GM08714 (cell line): ENCODE data around the gene EPPIN.

Experiments
- H3K4me3 ChIP-seq: fragments of 200-500 bp; sonication (Bioruptor generic); 2 replicates; pipeline ENCODE4 v1.5.1; 2014; ENCODE audit warnings: mild to moderate bottlenecking, low read length, inconsistent platforms
- ZNF274 ChIP-seq: IDR thresholded peaks from 2 replicates; pipeline ENCODE4 v1.6.1; 2012; ENCODE audit warnings: mild to moderate bottlenecking, low read depth, low read length

Gene EPPIN

GRCh38 chr20:45508068-45508886 is 38.9 kb downstream of the EPPIN start:
- no peak overlapping the region for H3K4me3 ChIP-seq
- TF ChIP-seq ZNF274, result no peak

- no peak for TF ChIP-seq ZNF274
These were observed 40.0 kb downstream of the EPPIN start for GRCh38 chr20:45507011-45507820.

GRCh38 chr20:45506398-45506797 is 40.8 kb downstream of the EPPIN start:
- H3K4me3 ChIP-seq, result no peak overlapping the region
- TF ChIP-seq ZNF274, result no peak

More at GRCh38 chr20:45507011-45507820, 40.0 kb downstream of the EPPIN start:
- no peak overlapping the region for H3K4me3 ChIP-seq

GRCh38 chr20:45503403-45503802 is 43.8 kb downstream of the EPPIN start:
- TF ChIP-seq ZNF274, result no peak
- H3K4me3 ChIP-seq, result no peak overlapping the region

- no peak for TF ChIP-seq ZNF274
- H3K4me3 ChIP-seq, result no peak overlapping the region
These were observed 44.6 kb downstream of the EPPIN start for GRCh38 chr20:45502561-45502960.

- TF ChIP-seq ZNF274, result no peak
- H3K4me3 ChIP-seq, result no peak overlapping the region
These were observed 45.6 kb downstream of the EPPIN start for GRCh38 chr20:45501600-45501999.

GRCh38 chr20:45500022-45500421 is 47.2 kb downstream of the EPPIN start:
- no peak for TF ChIP-seq ZNF274
- H3K4me3 ChIP-seq, result no peak overlapping the region

GRCh38 chr20:45497971-45498494 is 49.2 kb downstream of the EPPIN start:
- no peak overlapping the region for H3K4me3 ChIP-seq

GRCh38 chr20:45496166-45496565 is 51.0 kb downstream of the EPPIN start:
- H3K4me3 ChIP-seq, result no peak overlapping the region
- TF ChIP-seq ZNF274, result no peak

More at GRCh38 chr20:45497971-45498494, 49.2 kb downstream of the EPPIN start:
- TF ChIP-seq ZNF274, result no peak

- no peak overlapping the region for H3K4me3 ChIP-seq
- TF ChIP-seq ZNF274, result no peak
These were observed 51.7 kb downstream of the EPPIN start for GRCh38 chr20:45495501-45495941.
